NCI-H446 (cell line): ENCODE measurements around the gene IHH.

Experiments
- DNase-seq, 2 experiments: peaks; one replicate each; lab custom pipeline; 2025; lab: John Stamatoyannopoulos, UW

IHH gene

DNA sequence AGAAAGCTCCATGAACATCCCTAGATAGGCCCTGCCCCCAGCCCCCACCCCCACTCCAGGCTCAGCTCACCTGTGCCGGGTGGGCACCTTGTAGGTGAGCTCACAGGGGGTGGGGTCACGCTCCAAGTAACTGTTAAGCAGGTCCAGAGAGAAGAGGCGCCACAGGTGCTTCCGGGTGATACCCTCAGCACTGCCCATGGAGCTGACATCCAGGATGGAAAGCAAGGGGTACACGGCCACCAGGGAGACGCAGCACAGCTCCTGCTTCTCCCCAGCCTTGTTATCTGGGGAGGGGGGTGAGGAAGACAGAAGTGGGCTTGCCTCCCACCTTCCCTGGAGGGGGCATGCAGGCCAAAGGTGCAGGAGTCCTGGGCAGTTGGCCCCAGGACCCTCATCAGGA lies 41.3 kb downstream of the IHH start:
- DNase-seq, result no peak

DNA sequence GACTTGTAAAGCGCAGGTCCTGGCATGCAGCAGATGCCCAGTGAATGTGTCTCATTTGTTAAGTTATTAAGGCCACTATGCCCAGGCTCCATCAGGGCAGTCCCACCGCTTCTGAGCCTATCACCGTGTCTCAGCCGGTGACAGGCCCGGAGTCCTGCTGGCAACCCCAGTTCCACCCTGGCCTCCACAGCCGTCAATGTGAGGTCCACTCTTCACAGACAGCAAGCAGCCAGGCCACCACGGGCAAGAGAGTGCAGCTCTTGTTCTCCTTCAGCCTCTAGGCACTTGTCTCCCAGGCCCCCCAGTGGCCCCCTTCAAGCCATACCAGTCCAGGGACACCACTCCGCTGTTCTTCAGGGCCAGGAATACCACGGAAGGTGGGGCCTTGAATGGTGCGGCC lies 42.0 kb downstream of the IHH start:
- DNase-seq, result no peak

DNA sequence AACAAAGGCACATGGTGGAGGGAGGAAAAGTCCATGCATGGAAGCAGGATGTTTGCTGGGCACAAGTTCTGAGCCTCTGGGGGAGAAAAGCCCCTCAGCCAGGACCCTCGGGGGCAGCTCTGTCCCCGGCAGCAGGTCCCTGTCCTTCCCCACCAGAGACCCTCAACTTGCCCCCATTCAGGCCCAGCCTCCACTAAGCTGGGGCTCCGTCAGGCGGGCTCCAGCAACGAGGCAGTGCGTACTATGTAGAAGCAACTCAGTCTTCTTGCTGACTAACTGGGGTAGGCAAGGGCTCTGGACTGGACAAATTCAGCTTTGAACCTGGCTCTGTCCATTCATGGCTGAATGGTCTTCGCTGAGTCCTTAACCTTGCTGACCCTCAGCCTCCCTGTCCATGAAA lies 42.4 kb downstream of the IHH start:
- DNase-seq, result no peak

DNA sequence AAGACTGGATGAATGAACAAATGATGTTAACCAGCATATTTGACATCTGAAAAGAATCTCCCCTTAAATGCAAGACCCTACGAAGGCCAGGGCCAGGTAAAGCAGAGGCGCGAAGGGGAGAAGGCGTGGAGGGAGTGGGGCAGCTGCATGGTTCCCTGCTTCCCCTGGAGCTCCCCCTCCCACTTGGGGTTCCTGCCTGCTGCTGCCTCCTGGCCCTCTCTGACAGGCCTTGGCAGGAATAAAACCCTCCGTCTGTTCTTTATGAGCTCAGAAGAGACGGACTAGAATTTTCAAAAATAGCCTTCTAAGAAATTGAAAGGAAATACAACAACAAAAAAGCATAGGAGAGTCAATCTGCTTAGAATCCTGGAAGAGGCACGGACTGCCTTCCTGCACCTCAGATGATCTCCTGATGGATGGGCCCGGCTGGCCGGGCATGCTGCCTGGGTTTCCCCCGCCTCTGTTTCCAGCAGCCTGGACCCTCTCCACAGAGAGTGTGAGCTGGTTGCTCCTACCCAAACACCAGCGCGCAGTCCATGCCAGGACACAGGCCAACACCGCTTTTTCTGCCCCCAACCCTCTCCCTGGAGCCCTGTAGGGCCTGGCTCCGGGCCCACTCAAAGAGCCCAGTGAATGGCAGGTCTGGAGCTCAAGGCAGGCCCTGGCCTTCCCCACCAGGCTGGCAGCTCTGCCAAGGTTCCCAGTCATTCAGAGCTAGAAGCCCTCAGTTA lies 43.4 kb downstream of the IHH start:
- DNase-seq, result peak; percentile 83 to 96

DNA sequence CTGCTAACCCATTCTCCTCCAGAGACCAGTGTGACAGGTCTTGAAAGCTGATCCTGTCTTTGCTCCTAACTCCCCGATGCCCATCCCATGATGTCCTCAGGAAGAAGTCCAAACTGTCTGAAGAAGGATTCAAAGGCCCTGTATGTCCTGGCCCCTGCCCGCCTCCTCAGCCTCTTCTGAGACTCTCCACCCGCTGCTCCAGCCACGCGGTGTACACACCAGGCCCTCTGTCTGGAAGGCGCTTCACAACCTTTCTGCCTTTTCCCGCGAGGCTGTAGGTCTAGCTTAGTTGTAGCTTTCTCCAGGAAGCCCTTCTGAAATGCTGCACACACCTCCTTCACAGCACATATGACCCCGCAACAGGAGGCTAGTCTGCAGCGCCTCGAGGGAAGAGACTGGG lies 44.0 kb downstream of the IHH start:
- no peak for DNase-seq

DNA sequence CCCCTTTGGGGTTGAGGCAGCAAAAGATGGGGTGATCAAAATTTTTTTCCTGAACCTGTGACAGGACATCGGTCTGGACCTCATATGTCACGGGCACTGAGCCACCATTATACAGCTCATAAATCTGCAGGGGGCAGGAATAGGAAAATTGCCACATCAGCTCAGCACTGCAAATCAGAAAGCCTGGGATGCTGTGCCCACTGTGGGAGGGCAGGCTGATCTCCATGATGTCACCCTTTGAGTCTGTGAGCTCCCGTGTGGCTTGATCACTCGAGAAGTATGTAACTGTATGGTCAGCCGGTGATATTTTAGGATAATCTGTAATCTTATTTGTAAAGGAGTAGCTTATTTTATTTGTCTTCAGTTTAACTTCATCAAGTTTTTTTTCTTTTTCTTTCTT lies 49.8 kb downstream of the IHH start:
- DNase-seq, result no peak

DNA sequence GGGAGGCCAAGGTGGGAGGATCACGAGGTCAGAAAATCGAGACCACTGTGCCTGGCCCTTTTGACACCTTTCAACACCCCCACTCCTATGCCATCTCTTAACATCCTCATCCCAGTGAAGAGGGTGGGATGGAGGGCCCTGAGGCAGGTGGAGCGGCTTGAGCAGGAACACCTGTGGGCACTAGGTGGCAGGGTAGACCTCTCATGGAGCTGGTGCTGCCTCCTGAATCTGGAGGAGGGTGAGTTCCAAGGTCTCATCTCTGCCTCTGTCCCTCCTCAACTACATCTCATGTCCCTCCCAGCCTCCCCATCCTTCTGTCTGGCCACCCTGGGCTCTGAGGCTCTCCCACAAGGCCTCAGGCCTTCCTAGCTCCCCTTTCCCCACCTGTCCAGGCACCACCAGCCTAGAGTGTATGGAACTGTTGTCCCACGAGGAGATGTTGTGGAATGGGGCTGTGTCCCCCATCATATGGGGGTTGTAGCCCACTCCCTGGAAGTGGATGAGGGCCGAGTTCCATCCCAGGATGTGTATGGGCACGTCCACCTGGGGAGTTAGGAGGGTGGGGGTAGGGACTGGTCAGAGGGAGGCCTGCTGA lies 50.5 kb downstream of the IHH start:
- peak in 1 of 2 experiments; percentile 41 for DNase-seq

DNA sequence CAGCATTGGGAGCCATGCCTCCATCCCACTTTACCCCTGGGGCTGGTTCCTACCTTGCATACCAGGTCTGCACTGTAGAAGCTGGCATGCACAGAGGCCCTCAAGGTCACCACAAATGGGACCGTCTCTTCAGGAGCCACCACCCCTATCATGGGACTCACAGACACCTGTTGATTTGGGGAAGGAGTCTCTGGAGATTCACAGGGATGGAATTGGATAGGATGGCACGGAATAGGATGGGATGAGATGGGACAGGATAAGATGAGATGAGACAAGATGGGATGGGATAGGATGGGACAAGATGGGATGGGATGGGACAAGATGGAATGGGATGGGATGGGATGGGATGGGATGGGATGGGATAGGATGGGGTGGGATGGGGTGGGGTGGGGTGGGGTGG lies 51.4 kb downstream of the IHH start:
- no peak for DNase-seq
